ENCODE measurements around the gene RAB11FIP3.
"Not testable (repeated sequence)": the region's sequence is repeated elsewhere in the genome, so short reads cannot be mapped to it uniquely, and the experiment has no call there.

The RAB11FIP3 gene

GRCh38 chr16:425082-425718, at the start of gene RAB11FIP3:
RAB11FIP3 (plus strand) TSS chr16:425649; CDS start chr16:426007, 358 bp downstream.
- peak; percentile 97 for DNase-seq (ENCODE audit: low spot score)

- DNase-seq (ENCODE audit: low spot score) = no peak
Observed at GRCh38 chr16:375927-376816, 49.3 kb upstream of the RAB11FIP3 start.

GRCh38 chr16:376817-377418, 48.5 kb upstream of the RAB11FIP3 start:
- DNase-seq (ENCODE audit: low spot score) = no peak

GRCh38 chr16:377419-377951, 48.0 kb upstream of the RAB11FIP3 start:
- DNase-seq (ENCODE audit: low spot score) = no peak

GRCh38 chr16:378113-378820, 47.2 kb upstream of the RAB11FIP3 start:
- not testable (repeated sequence) for DNase-seq (ENCODE audit: low spot score)

- DNase-seq (ENCODE audit: low spot score) = no peak
Observed at GRCh38 chr16:378821-379182, 46.6 kb upstream of the RAB11FIP3 start.

- peak; percentile 87 for DNase-seq (ENCODE audit: low spot score)
Observed at GRCh38 chr16:379183-379960, 46.1 kb upstream of the RAB11FIP3 start.

GRCh38 chr16:379961-380761, 45.3 kb upstream of the RAB11FIP3 start:
- DNase-seq (ENCODE audit: low spot score) = no peak

GRCh38 chr16:380762-381011, 44.8 kb upstream of the RAB11FIP3 start:
- no peak for DNase-seq (ENCODE audit: low spot score)

- peak; percentile 57 for DNase-seq (ENCODE audit: low spot score)
Observed at GRCh38 chr16:381012-381788, 44.2 kb upstream of the RAB11FIP3 start.

- DNase-seq (ENCODE audit: low spot score) = peak; percentile 88
Observed at GRCh38 chr16:381789-382717, 43.4 kb upstream of the RAB11FIP3 start, which contains the start of gene PGAP6. PGAP6 (minus strand) TSS chr16:381978; CDS start chr16:381821, 157 bp downstream.

GRCh38 chr16:383326-384051, 42.0 kb upstream of the RAB11FIP3 start:
- DNase-seq (ENCODE audit: low spot score) = no peak

- DNase-seq (ENCODE audit: low spot score) = no peak
Observed at GRCh38 chr16:386641-387156, 38.8 kb upstream of the RAB11FIP3 start.

GRCh38 chr16:387761-388666, 37.4 kb upstream of the RAB11FIP3 start:
- DNase-seq (ENCODE audit: low spot score) = not testable (repeated sequence)

- DNase-seq (ENCODE audit: low spot score) = no peak
Observed at GRCh38 chr16:389352-389751, 36.1 kb upstream of the RAB11FIP3 start.

- DNase-seq (ENCODE audit: low spot score) = peak; percentile 71
Observed at GRCh38 chr16:391885-392335, 33.5 kb upstream of the RAB11FIP3 start.

Data from iPS-NIHi11 (cell line).